Inflammatory macrophage treated with lipopolysaccharide for 1 hour (primary cell): ENCODE data around the gene SPP1.
"Not testable (repeated sequence)": the region's sequence is repeated elsewhere in the genome, so short reads cannot be mapped to it uniquely, and the experiment has no call there.

Source experiments
- DNase-seq, 2 donors: peaks; one replicate each; pipeline ENCODE4 v3.0.0-alpha.2; 2020 to 2022

SPP1 gene

GRCh38 chr4:87975466-87975865 is at the start of gene SPP1:
Gene SPP1 (plus strand): TSS chr4:87975714. CDS start chr4:87976896, 1,182 bp downstream.
- peak; percentile 56 to 83 for DNase-seq

GRCh38 chr4:87926554-87927098 is 48.9 kb upstream of the SPP1 start:
- DNase-seq, result no peak

GRCh38 chr4:87930629-87931028 is 44.9 kb upstream of the SPP1 start:
- no peak for DNase-seq

- DNase-seq, result no peak
Observed at GRCh38 chr4:87931932-87932331, 43.6 kb upstream of the SPP1 start.

GRCh38 chr4:87932718-87933141 is 42.8 kb upstream of the SPP1 start:
- DNase-seq, result no peak

GRCh38 chr4:87933337-87933736 is 42.2 kb upstream of the SPP1 start:
- DNase-seq, result no peak

- no peak for DNase-seq
Observed at GRCh38 chr4:87934157-87934704, 41.3 kb upstream of the SPP1 start.

- DNase-seq, result no peak
Observed at GRCh38 chr4:87934973-87935372, 40.5 kb upstream of the SPP1 start.

- not testable (repeated sequence) for DNase-seq
Observed at GRCh38 chr4:87935954-87936353, 39.6 kb upstream of the SPP1 start.

- no peak for DNase-seq
Observed at GRCh38 chr4:87937523-87937922, 38.0 kb upstream of the SPP1 start.

GRCh38 chr4:87938746-87939145 is 36.8 kb upstream of the SPP1 start:
- DNase-seq, result no peak

- DNase-seq, result no peak
Observed at GRCh38 chr4:87939978-87940690, 35.4 kb upstream of the SPP1 start.

GRCh38 chr4:87940809-87941208 is 34.7 kb upstream of the SPP1 start:
- not testable (repeated sequence) for DNase-seq

GRCh38 chr4:87941537-87942392 is 33.7 kb upstream of the SPP1 start:
- no peak for DNase-seq

- DNase-seq, result no peak
Observed at GRCh38 chr4:87943660-87944149, 31.8 kb upstream of the SPP1 start.

GRCh38 chr4:87944967-87945366 is 30.5 kb upstream of the SPP1 start:
- DNase-seq, result no peak

GRCh38 chr4:87946766-87947165 is 28.7 kb upstream of the SPP1 start:
- DNase-seq, result no peak

GRCh38 chr4:87947381-87948160 is 27.9 kb upstream of the SPP1 start:
- DNase-seq, result no peak

GRCh38 chr4:87949961-87950360 is 25.6 kb upstream of the SPP1 start:
- peak in 1 of 2 donors; percentile 6 for DNase-seq

- DNase-seq, result no peak
Observed at GRCh38 chr4:87950493-87950892, 25.0 kb upstream of the SPP1 start.

- DNase-seq, result no peak
Observed at GRCh38 chr4:87950936-87951511, 24.5 kb upstream of the SPP1 start.

GRCh38 chr4:87953826-87954225 is 21.7 kb upstream of the SPP1 start:
- DNase-seq, result peak; percentile 67 to 80
